ENCODE measurements around the gene ANKIB1. TPM values are rescaled to one million over a fixed set of nuclear protein-coding genes. Genes with fewer than 3 reads are reported as not detected.

Gene ANKIB1
- total RNA-seq, 4 donors from 2014 or later: 44.1 to 53.3 (median 44.9) TPM

GRCh38 chr7:92427193-92427592 lies 181.4 kb downstream of the ANKIB1 start:
- TF ChIP-seq CTCF (IDR thresholded peaks at IDR 0.05) (no peak), POLR2A (IDR thresholded peaks at IDR 0.05) (no peak)
- no peaks in the 10 kb centered on the region for H3K9me3 ChIP-seq
- H3K4me3 ChIP-seq (replicated peaks in 1 of 3): no peak overlapping the region
- WGBS, 2 donors: 91 to 95% methylated on average over 3 of the region's 3 CpGs
- intact Hi-C loops (cut with DNase I): no loop called here
- no peaks in the 10 kb centered on the region for H3K27me3 ChIP-seq
- H3K36me3 ChIP-seq: no peaks in the 10 kb centered on the region
- DNase-seq: no peak
- no peak overlapping the region for H3K27ac ChIP-seq
- peaks cover 0 to 4% of the 10 kb centered on the region in 2 donors for H3K4me1 ChIP-seq

GRCh38 chr7:92432299-92432946 lies 186.6 kb downstream of the ANKIB1 start:
- Histone ChIP-seq H3K27ac (no peak overlapping the region), H3K27me3 (no peaks in the 10 kb centered on the region), H3K4me3 (replicated peaks in 1 of 3) (no peak overlapping the region), H3K9me3 (no peaks in the 10 kb centered on the region), H3K36me3 (no peaks in the 10 kb centered on the region), H3K4me1 (no peaks in the 10 kb centered on the region)
- intact Hi-C loops (cut with DNase I): no loop called here
- no peak for DNase-seq
- no peak for TF ChIP-seq POLR2A (IDR thresholded peaks at IDR 0.05)
- no peak for TF ChIP-seq CTCF (IDR thresholded peaks at IDR 0.05)
- WGBS, 2 donors: 93% methylated on average over 3 of the region's 3 CpGs

GRCh38 chr7:92433019-92433418 lies 187.2 kb downstream of the ANKIB1 start:
- H3K36me3 ChIP-seq: no peaks in the 10 kb centered on the region
- no peaks in the 10 kb centered on the region for H3K9me3 ChIP-seq
- H3K27ac ChIP-seq: no peak overlapping the region
- no peak overlapping the region for H3K4me3 ChIP-seq (replicated peaks in 1 of 3)
- TF ChIP-seq POLR2A (IDR thresholded peaks at IDR 0.05) (no peak), CTCF (IDR thresholded peaks at IDR 0.05) (no peak)
- no peak for DNase-seq
- intact Hi-C loops (cut with DNase I): no loop called here
- H3K27me3 ChIP-seq: no peaks in the 10 kb centered on the region
- 96 to 97% methylated on average over 8 of the region's 8 CpGs for WGBS, 2 donors
- H3K4me1 ChIP-seq: no peaks in the 10 kb centered on the region

- 96 to 97% methylated on average over 2 of the region's 2 CpGs for WGBS, 2 donors
- Histone ChIP-seq H3K36me3 (no peaks in the 10 kb centered on the region), H3K9me3 (no peaks in the 10 kb centered on the region), H3K27me3 (no peaks in the 10 kb centered on the region), H3K27ac (no peak overlapping the region), H3K4me3 (replicated peaks in 1 of 3) (no peak overlapping the region), H3K4me1 (no peaks in the 10 kb centered on the region)
- no peak for DNase-seq
- no peak for TF ChIP-seq POLR2A (IDR thresholded peaks at IDR 0.05)
- TF ChIP-seq CTCF (IDR thresholded peaks at IDR 0.05): no peak
- intact Hi-C loops (cut with DNase I): no loop called here
These were observed 189.8 kb downstream of the ANKIB1 start for GRCh38 chr7:92435542-92435941.

GRCh38 chr7:92436612-92437445 lies 191.1 kb downstream of the ANKIB1 start:
- intact Hi-C loops (cut with DNase I): no loop called here
- no peak overlapping the region for H3K4me3 ChIP-seq (replicated peaks in 1 of 3)
- no peaks in the 10 kb centered on the region for H3K27me3 ChIP-seq
- no peak for TF ChIP-seq POLR2A (IDR thresholded peaks at IDR 0.05)
- no peak for TF ChIP-seq CTCF (IDR thresholded peaks at IDR 0.05)
- 63 to 64% methylated on average over 7 of the region's 7 CpGs for WGBS, 2 donors
- no peaks in the 10 kb centered on the region for H3K9me3 ChIP-seq
- no peak overlapping the region for H3K27ac ChIP-seq
- H3K4me1 ChIP-seq: no peaks in the 10 kb centered on the region
- DNase-seq: no peak
- no peaks in the 10 kb centered on the region for H3K36me3 ChIP-seq
